Measurements from ENCODE around the gene UBE2I. TPM values are rescaled to one million over a fixed set of nuclear protein-coding genes. Genes with fewer than 3 reads are reported as not detected.

UBE2I gene
- total RNA-seq, 1 experiment from 2014 or later, result 198 TPM

- in situ Hi-C loops (cut with HindIII; ENCODE audit: low pct_unique_long_range_greater_than_20kb, low sequenced_read_pairs), result no loop called here
- H3K27me3 ChIP-seq (ENCODE audit: control insufficient read depth, insufficient read depth, low read length), result no peaks in the 10 kb centered on the region
- no peak overlapping the region for H3K27ac ChIP-seq (ENCODE audit: low read length)
- H3K36me3 ChIP-seq (ENCODE audit: control insufficient read depth, insufficient read depth, low read length), result no peaks in the 10 kb centered on the region
- peaks cover 9% of the 10 kb centered on the region for H3K4me1 ChIP-seq (ENCODE audit: control insufficient read depth, insufficient read depth, low read length)
- TF ChIP-seq TCF7L2 (IDR thresholded peaks at IDR 0.05; ENCODE audit: low read depth, low read length), result no peak
- TF ChIP-seq, protein P1, sequence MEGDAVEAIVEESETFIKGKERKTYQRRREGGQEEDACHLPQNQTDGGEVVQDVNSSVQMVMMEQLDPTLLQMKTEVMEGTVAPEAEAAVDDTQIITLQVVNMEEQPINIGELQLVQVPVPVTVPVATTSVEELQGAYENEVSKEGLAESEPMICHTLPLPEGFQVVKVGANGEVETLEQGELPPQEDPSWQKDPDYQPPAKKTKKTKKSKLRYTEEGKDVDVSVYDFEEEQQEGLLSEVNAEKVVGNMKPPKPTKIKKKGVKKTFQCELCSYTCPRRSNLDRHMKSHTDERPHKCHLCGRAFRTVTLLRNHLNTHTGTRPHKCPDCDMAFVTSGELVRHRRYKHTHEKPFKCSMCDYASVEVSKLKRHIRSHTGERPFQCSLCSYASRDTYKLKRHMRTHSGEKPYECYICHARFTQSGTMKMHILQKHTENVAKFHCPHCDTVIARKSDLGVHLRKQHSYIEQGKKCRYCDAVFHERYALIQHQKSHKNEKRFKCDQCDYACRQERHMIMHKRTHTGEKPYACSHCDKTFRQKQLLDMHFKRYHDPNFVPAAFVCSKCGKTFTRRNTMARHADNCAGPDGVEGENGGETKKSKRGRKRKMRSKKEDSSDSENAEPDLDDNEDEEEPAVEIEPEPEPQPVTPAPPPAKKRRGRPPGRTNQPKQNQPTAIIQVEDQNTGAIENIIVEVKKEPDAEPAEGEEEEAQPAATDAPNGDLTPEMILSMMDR (IDR thresholded peaks at IDR 0.05), result no peak
- no peak for TF ChIP-seq REST (IDR thresholded peaks at IDR 0.05; ENCODE audit: insufficient read depth in 1 of 2, low read depth in 2 of 2, low read length in 1 of 2)
- TF ChIP-seq POLR2AphosphoS5 (IDR thresholded peaks at IDR 0.05; ENCODE audit: low read depth, low read length), result no peak
- TF ChIP-seq SIN3A (IDR thresholded peaks at IDR 0.05; ENCODE audit: borderline replicate concordance, insufficient read depth, low read depth, low read length), result no peak
- DNase-seq (ENCODE audit: low read depth, low spot score), result no peak
- ATAC-seq, result peak; percentile 29; the same call in 1 of the 2 replicates
- CTCF ChIA-PET, result interaction anchor here (0.5 to 0.6 kb wide), 2 partner anchors 20 to 189 kb away, joined by 3 to 7 read pairs; no protein-coding TSS in a partner anchor
- no peak overlapping the region for H3K4me3 ChIP-seq (ENCODE audit: low read depth in 2 of 2, low read length in 2 of 2)
- BruUV-seq (replicated peaks), result no TSS peak
- intact Hi-C loops (cut with micrococcal nuclease; ENCODE audit: unreplicated experiment), result no loop called here
- POLR2A ChIA-PET, result interaction anchor here (0.5 kb wide), 2 partner anchors 17 to 1038 kb away, joined by 4 to 7 read pairs; no protein-coding TSS in a partner anchor
- H3K9me3 ChIP-seq (ENCODE audit: control insufficient read depth, insufficient read depth, low read depth, low read length), result no peaks in the 10 kb centered on the region
Observed at GRCh38 chr16:1277617-1278282, 31.7 kb upstream of the UBE2I start.

- no TSS peak for BruUV-seq (replicated peaks)
- POLR2A ChIA-PET, result no interaction called here
- in situ Hi-C loops (cut with HindIII; ENCODE audit: low pct_unique_long_range_greater_than_20kb, low sequenced_read_pairs), result no loop called here
- Histone ChIP-seq H3K4me3 (ENCODE audit: low read depth in 2 of 2, low read length in 2 of 2) (no peak overlapping the region), H3K27me3 (ENCODE audit: control insufficient read depth, insufficient read depth, low read length) (no peaks in the 10 kb centered on the region), H3K27ac (ENCODE audit: low read length) (0 out of 2 replicates have a peak overlapping the region, but pooled peaks have one; percentile 4), H3K9me3 (ENCODE audit: control insufficient read depth, insufficient read depth, low read depth, low read length) (no peaks in the 10 kb centered on the region), H3K4me1 (ENCODE audit: control insufficient read depth, insufficient read depth, low read length) (peaks cover 9% of the 10 kb centered on the region), H3K36me3 (ENCODE audit: control insufficient read depth, insufficient read depth, low read length) (no peaks in the 10 kb centered on the region)
- CTCF ChIA-PET, result no interaction called here
- DNase-seq (ENCODE audit: low read depth, low spot score) (no peak), ATAC-seq (peak; percentile 68)
- TF ChIP-seq TCF7L2 (IDR thresholded peaks at IDR 0.05; ENCODE audit: low read depth, low read length), result no peak
- TF ChIP-seq REST (IDR thresholded peaks at IDR 0.05; ENCODE audit: insufficient read depth in 1 of 2, low read depth in 2 of 2, low read length in 1 of 2), result no peak
- TF ChIP-seq SIN3A (IDR thresholded peaks at IDR 0.05; ENCODE audit: borderline replicate concordance, insufficient read depth, low read depth, low read length), result no peak
- TF ChIP-seq POLR2AphosphoS5 (IDR thresholded peaks at IDR 0.05; ENCODE audit: low read depth, low read length), result no peak
- TF ChIP-seq, protein P1 (IDR thresholded peaks at IDR 0.05), result no peak
- intact Hi-C loops (cut with micrococcal nuclease; ENCODE audit: unreplicated experiment), result no loop called here
Observed at GRCh38 chr16:1278477-1278876, 31.0 kb upstream of the UBE2I start.
